NB4 (cell line): Measurements from ENCODE around the gene ATG2B.

Source experiments
- POLR2A ChIP-seq: IDR thresholded peaks from 2 replicates; pipeline ENCODE4 v1.6.1; 2011; ENCODE audit warnings: mild to moderate bottlenecking; ENCODE audit not compliant: insufficient read length; ENCODE audit errors: extremely low read depth
- TF ChIP-seq, protein P1 (sequence below): IDR thresholded peaks from one replicate; pipeline ENCODE4 v1.5.1; 2012; ENCODE audit warnings: low read depth, low read length
- TF ChIP-seq, protein P2 (sequence below): IDR thresholded peaks from 2 replicates; pipeline ENCODE4 v1.6.1; 2011; ENCODE audit warnings: low read depth, low read length

DNA sequence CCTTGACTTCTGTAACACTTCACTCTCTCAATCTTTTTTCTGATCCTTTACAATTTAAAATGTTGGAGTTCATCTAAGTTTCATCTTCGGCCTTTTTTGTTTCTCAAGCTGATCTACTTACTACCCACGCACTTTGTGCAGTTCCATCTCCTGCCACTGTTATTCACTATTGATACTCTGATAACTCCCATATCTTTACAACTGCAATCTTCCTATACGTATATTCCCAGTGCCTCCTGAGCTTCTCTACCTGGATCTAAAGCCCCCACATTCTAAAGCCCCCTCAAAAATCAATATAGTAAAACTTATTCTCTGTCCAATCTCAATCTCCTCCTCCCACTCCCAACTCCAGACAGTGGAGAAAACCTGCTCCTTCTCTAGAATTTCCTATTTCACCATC lies 5.9 kb downstream of the ATG2B start:
- TF ChIP-seq POLR2A: no peak
- TF ChIP-seq, protein P1, sequence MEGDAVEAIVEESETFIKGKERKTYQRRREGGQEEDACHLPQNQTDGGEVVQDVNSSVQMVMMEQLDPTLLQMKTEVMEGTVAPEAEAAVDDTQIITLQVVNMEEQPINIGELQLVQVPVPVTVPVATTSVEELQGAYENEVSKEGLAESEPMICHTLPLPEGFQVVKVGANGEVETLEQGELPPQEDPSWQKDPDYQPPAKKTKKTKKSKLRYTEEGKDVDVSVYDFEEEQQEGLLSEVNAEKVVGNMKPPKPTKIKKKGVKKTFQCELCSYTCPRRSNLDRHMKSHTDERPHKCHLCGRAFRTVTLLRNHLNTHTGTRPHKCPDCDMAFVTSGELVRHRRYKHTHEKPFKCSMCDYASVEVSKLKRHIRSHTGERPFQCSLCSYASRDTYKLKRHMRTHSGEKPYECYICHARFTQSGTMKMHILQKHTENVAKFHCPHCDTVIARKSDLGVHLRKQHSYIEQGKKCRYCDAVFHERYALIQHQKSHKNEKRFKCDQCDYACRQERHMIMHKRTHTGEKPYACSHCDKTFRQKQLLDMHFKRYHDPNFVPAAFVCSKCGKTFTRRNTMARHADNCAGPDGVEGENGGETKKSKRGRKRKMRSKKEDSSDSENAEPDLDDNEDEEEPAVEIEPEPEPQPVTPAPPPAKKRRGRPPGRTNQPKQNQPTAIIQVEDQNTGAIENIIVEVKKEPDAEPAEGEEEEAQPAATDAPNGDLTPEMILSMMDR: no peak
- TF ChIP-seq, protein P2, sequence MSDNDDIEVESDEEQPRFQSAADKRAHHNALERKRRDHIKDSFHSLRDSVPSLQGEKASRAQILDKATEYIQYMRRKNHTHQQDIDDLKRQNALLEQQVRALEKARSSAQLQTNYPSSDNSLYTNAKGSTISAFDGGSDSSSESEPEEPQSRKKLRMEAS: no peak
